ENCODE measurements around the gene TFR2. TPM values are rescaled to one million over a fixed set of nuclear protein-coding genes. Genes with fewer than 3 reads are reported as not detected.
A peak's percentile ranks its signal among the peaks of the same experiment; 100 is the strongest.

The TFR2 gene
- total RNA-seq, 1 experiment from 2014 or later: 5.7 TPM

GRCh38 chr7:100626530-100627237 lies 14.7 kb downstream of the TFR2 start:
- H3K27ac Mint-ChIP-seq: no peak overlapping the region
- H3K27me3 Mint-ChIP-seq (ENCODE audit: low read depth): peaks cover 22% of the 10 kb centered on the region
- POLR2A ChIA-PET: no interaction called here

More at GRCh38 chr7:100626530-100627237, 14.7 kb downstream of the TFR2 start:
- Mint-ChIP-seq H3K4me1 (peaks cover 7% of the 10 kb centered on the region), H3K36me3 (no peaks in the 10 kb centered on the region), H3K4me3 (peak overlapping the region; percentile 65), H3K9me3 (no peaks in the 10 kb centered on the region)
- peak; percentile 89 for ATAC-seq
- CTCF ChIA-PET: interaction anchor here (0.6 to 2.6 kb wide), 13 partner anchors 13 to 1795 kb away, joined by 3 to 37 read pairs (median 5); partner anchors contain the start of genes FBXO24, MOSPD3, PCOLCE and POP7
- TF ChIP-seq TCF7 (CRISPR knock-in tag; IDR thresholded peaks at IDR 0.05; ENCODE audit: low read depth) (no peak), SMAD3 (CRISPR knock-in tag; IDR thresholded peaks at IDR 0.05; ENCODE audit: borderline replicate concordance) (0 out of 2 replicates have a peak, but pooled peaks have one; percentile 29), SP1 (CRISPR knock-in tag; conservative IDR thresholded peaks at IDR 0.05) (peak; percentile 59; the same call in 1 of the 2 replicates), ZNF121 (CRISPR knock-in tag; IDR thresholded peaks at IDR 0.05) (peak; percentile 83; the same call in 1 of the 2 replicates), FOXP1 (CRISPR knock-in tag; IDR thresholded peaks at IDR 0.05; ENCODE audit: borderline replicate concordance) (peak; percentile 45; the same call in 1 of the 2 replicates), ZNF219 (CRISPR knock-in tag; IDR thresholded peaks at IDR 0.05; ENCODE audit: borderline replicate concordance) (no peak), ZSCAN18 (CRISPR knock-in tag; IDR thresholded peaks at IDR 0.05) (no peak), ARID4B (CRISPR knock-in tag; IDR thresholded peaks at IDR 0.05; ENCODE audit: borderline replicate concordance) (no peak), ELF4 (CRISPR knock-in tag; IDR thresholded peaks at IDR 0.05; ENCODE audit: low read depth) (no peak), GRHL2 (CRISPR knock-in tag; IDR thresholded peaks at IDR 0.05; ENCODE audit: insufficient replicate concordance, severe bottlenecking) (no peak), STAT6 (CRISPR knock-in tag; conservative IDR thresholded peaks at IDR 0.05; ENCODE audit: low read depth) (no peak)
- DNase-seq (ENCODE audit: low spot score): peak; percentile 87
